GM10847 (cell line): ENCODE data around the gene HERPUD2.

Experiments
- POLR2A ChIP-seq: IDR thresholded peaks from 2 replicates; pipeline ENCODE4 v1.6.1; 2011; ENCODE audit not compliant: insufficient read length; ENCODE audit errors: extremely low read depth

The HERPUD2 gene

DNA sequence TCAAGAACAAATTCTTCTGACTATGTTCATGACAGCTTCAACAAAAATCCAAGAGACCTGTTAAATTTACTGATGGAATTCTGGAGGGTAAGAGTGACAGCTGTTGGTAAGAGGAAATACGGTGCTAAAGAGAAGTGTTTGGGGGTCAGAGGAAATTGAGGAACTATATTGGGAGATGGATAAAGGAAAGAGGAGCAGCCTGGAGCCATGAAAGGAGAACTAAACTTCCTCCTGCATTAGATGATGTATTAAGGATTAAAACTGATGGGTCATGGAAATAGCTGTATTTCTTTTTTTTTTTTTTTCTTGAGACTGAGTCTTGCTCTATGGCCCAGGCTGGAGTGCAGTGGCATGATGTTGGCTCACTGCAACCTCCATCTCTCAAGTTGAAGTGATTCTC lies 95.3 kb downstream of the HERPUD2 start:
- TF ChIP-seq POLR2A, result no peak

DNA sequence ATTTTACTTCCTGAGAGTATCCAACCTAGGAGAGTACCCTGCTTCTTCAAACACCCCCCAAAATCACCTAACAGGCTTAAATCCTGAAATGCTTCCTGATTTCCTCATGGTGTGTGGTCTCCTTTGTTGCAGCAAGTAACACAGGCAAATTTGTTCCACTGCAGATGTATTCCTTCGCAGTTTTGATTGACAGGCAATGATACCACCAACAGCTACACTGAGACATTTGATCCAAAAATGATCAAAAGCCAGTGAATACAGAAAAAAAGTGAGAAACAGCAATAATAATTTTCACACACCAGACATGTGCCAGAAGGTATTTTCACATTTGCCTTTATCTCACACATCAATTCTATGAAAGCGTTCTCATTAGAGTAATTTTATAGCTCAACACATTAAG lies 95.9 kb downstream of the HERPUD2 start:
- TF ChIP-seq POLR2A, result no peak

DNA sequence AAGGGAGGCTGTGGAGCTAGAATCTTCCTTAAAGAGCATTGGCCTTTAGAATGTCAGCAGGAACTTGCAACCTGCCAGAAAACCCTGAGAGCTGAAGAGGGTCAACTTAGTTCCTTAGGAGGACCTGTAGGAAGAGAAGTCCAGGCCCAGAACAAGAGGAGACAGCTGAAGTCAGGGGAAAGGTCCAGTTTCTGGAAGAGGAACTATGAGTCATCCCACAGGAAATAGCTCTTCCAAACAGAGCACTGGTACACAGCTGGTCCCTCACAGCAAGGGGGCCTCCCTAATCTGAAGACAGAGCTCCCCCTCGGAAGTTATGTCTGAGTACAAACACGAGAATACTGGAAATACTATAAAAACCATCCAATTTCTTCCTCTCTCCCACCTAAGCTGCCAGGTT lies 98.9 kb downstream of the HERPUD2 start:
- TF ChIP-seq POLR2A, result no peak

DNA sequence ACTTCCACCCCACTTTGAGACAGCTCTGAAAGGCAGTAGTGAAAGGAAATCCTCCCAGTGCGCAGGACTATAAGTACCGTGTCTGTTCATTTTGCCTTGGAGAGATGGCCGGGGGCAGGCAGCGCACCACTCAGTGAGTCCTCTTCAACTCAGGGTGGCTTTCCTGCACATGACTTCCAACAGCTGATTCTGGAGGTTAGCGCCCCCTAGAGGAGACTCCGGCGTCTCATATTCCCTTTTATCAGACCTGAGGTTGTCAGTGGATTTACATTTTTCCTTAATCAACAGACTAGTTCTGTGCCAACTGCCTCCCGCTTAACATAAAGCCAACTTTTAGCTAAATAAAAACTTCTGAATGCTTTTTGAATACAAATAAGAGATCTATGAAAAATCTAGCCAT lies 101.0 kb downstream of the HERPUD2 start:
- no peak for TF ChIP-seq POLR2A

GRCh38 chr7:35588647-35589046 lies 106.3 kb downstream of the HERPUD2 start:
- TF ChIP-seq POLR2A, result no peak

DNA sequence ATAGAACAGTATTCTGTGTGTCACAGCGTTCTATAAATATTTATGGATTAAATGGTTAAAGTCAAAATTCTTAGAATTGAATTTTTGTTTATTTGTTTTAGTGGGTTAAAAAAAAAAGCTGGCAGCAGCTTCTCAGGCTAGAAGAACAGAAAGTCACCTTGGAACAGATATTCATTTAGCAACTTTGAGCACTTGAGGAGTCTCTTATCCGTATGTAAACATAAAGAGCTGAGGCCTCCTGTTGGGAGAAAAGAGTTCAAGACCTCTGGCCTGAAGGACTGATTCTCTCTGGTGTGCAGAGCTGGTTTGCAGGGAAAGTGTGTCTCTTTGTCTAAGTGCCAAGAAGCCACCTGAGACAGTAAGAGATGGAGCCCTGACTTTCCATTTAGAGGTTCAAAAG lies 109.9 kb downstream of the HERPUD2 start:
- TF ChIP-seq POLR2A, result no peak
